Keratinocyte (primary cell): ENCODE results near the gene CELF2. TPM values are rescaled to one million over a fixed set of nuclear protein-coding genes. Genes with fewer than 3 reads are reported as not detected.

Source experiments
- DNase-seq: peaks from one replicate; pipeline ENCODE4 v3.0.0-alpha.2; 2011; ENCODE audit warnings: low read depth, missing footprints, low spot score
- FAIRE-seq: peaks from 2 replicates; lab custom pipeline; 2011; peaks lifted over from hg19 to GRCh38; lab: Jason Lieb, UNC
- H2AFZ ChIP-seq: 2 replicates; pipeline ENCODE4 v1.6.0; 2012; ENCODE audit warnings: low read length, control low read depth, inconsistent platforms; ENCODE audit not compliant: control insufficient read depth
- H3K27ac ChIP-seq: 2 replicates; pipeline ENCODE4 v1.5.1; 2011; ENCODE audit warnings: low read length; ENCODE audit not compliant: control insufficient read depth, insufficient read depth
- H3K27me3 ChIP-seq: 3 replicates; pipeline ENCODE4 v1.6.0; 2011; ENCODE audit warnings: low read length; ENCODE audit not compliant: control insufficient read depth, insufficient read depth; ENCODE audit errors: extremely low read depth
- H3K36me3 ChIP-seq, 2 experiments: 2 replicates in 1 of 2; 3 replicates in 1 of 2; pipeline ENCODE4 v1.5.1; 2011; ENCODE audit warnings: low read length in 2 of 2, mild to moderate bottlenecking in 1 of 2; ENCODE audit not compliant: control insufficient read depth in 2 of 2, insufficient read depth in 2 of 2; ENCODE audit errors: extremely low read depth in 1 of 2
- H3K4me1 ChIP-seq: 3 replicates; pipeline ENCODE4 v1.5.1; 2011; ENCODE audit warnings: low read length; ENCODE audit not compliant: control insufficient read depth, insufficient read depth; ENCODE audit errors: extremely low read depth
- H3K4me2 ChIP-seq: 3 replicates; pipeline ENCODE4 v1.6.0; 2011; ENCODE audit warnings: low read depth, low read length; ENCODE audit not compliant: control insufficient read depth, insufficient read depth; ENCODE audit errors: extremely low read depth
- H3K4me3 ChIP-seq, 3 experiments: fragments of 200-600 bp in 1 of 3; sonication (generic) in 1 of 3; 2 replicates in 2 of 3; 3 replicates in 1 of 3; pipeline ENCODE4 v1.5.1; 2011 to 2016; ENCODE audit warnings: low read length in 3 of 3, mild to moderate bottlenecking in 3 of 3, control low read depth in 2 of 3, inconsistent platforms in 1 of 3, low read depth in 1 of 3, mixed read lengths in 1 of 3, mixed run types in 1 of 3, moderate library complexity in 1 of 3; ENCODE audit not compliant: control insufficient read depth in 2 of 3, insufficient read depth in 2 of 3; ENCODE audit errors: extremely low read depth in 1 of 3
- H3K79me2 ChIP-seq: 2 replicates; pipeline ENCODE4 v1.6.0; 2012; ENCODE audit warnings: low read length; ENCODE audit not compliant: control insufficient read depth, insufficient read depth
- H3K9ac ChIP-seq: 3 replicates; pipeline ENCODE4 v1.6.0; 2011; ENCODE audit warnings: low read length; ENCODE audit not compliant: control insufficient read depth, insufficient read depth; ENCODE audit errors: extremely low read depth
- H3K9me1 ChIP-seq: 3 replicates; pipeline ENCODE4 v1.6.0; 2011; ENCODE audit warnings: low read length; ENCODE audit not compliant: control insufficient read depth, insufficient read depth; ENCODE audit errors: extremely low read depth
- H3K9me3 ChIP-seq: 2 replicates; pipeline ENCODE4 v1.5.1; 2012; ENCODE audit warnings: low read depth, low read length; ENCODE audit not compliant: control insufficient read depth
- H4K20me1 ChIP-seq: 3 replicates; pipeline ENCODE4 v1.6.0; 2011; ENCODE audit warnings: low read length; ENCODE audit not compliant: control insufficient read depth, insufficient read depth; ENCODE audit errors: extremely low read depth
- EZH2 ChIP-seq: IDR thresholded peaks from one replicate; pipeline ENCODE4 v1.6.1; 2012; ENCODE audit warnings: inconsistent platforms, mild to moderate bottlenecking, low read length, moderate library complexity
- dilution Hi-C: fragments of 300-500 bp; cut with MboI; formaldehyde crosslinking; loops from one replicate; pipeline ENCODE4 v1.7.0; 2020; ENCODE audit warnings: low sequenced_read_pairs; ENCODE audit not compliant: extremely low pct_ligation_motif_present
- polyA plus RNA-seq, 5 experiments: library from polyadenylated mRNA; depleted of rRNA in 3 of 5; stranded (reverse) in 3 of 5; stranded (forward) in 1 of 5; unstranded in 1 of 5; fragments of >200 nt; gene quantifications; 1 replicate in 1 of 5; 2 replicates in 3 of 5; 3 replicates in 1 of 5; pipeline versions ENCODE4 v1.2.1 to v1.2.3, GENCODE V29; 2011 to 2012; ENCODE audit warnings: missing spikeins in 2 of 5, low read depth in 1 of 5, low replicate concordance in 1 of 5
- TF ChIP-seq, protein P1 (sequence below), 3 experiments: IDR thresholded peaks in 1 of 3; conservative IDR thresholded peaks in 1 of 3; optimal IDR thresholded peaks in 1 of 3; 2 replicates in 2 of 3; 3 replicates in 1 of 3; pipeline versions ENCODE3 to v1.5.1; 2011; ENCODE audit warnings: low read length in 3 of 3, mild to moderate bottlenecking in 3 of 3, moderate library complexity in 2 of 3, control low read depth in 1 of 3, inconsistent platforms in 1 of 3; ENCODE audit not compliant: insufficient read depth in 2 of 3; ENCODE audit errors: extremely low read depth in 1 of 3

CELF2 gene
- polyA plus RNA-seq, 1 donor (not counting 4 experiments of a cell fraction or from before 2014, with no cell fraction given) = 9.8 TPM

DNA sequence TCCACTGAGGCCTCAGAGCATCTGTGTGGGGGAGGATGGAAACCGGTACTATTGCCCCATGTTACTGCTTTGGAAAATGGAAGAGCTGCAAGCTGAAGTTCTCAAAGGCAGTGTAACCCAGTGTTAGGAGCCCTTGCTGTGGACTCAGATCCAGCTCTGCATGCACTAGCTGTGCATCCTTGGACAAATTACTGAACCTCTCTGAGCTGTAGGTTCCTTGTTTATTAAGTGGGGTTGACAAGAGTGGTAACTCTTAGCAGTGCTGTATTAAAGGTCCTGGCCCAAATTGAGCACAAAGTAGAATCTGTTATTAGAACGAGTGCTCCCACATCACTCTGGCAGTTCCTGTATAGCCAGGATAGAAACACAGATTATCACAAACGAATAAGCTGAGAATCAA is 359.6 kb downstream of the CELF2 start:
- TF ChIP-seq, protein P1, sequence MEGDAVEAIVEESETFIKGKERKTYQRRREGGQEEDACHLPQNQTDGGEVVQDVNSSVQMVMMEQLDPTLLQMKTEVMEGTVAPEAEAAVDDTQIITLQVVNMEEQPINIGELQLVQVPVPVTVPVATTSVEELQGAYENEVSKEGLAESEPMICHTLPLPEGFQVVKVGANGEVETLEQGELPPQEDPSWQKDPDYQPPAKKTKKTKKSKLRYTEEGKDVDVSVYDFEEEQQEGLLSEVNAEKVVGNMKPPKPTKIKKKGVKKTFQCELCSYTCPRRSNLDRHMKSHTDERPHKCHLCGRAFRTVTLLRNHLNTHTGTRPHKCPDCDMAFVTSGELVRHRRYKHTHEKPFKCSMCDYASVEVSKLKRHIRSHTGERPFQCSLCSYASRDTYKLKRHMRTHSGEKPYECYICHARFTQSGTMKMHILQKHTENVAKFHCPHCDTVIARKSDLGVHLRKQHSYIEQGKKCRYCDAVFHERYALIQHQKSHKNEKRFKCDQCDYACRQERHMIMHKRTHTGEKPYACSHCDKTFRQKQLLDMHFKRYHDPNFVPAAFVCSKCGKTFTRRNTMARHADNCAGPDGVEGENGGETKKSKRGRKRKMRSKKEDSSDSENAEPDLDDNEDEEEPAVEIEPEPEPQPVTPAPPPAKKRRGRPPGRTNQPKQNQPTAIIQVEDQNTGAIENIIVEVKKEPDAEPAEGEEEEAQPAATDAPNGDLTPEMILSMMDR (optimal IDR thresholded peaks at IDR 0.05 in 1 of 3, IDR thresholded peaks at IDR 0.05 in 1 of 3, conservative IDR thresholded peaks at IDR 0.05 in 1 of 3; ENCODE audit: extremely low read depth in 1 of 3, insufficient read depth in 2 of 3, low read length in 3 of 3) = no peak
- TF ChIP-seq EZH2 = no peak
- Histone ChIP-seq H3K36me3 (no peaks in the 10 kb centered on the region), H3K4me2 (no peak overlapping the region), H3K27me3 (no peaks in the 10 kb centered on the region), H4K20me1 (no peaks in the 10 kb centered on the region), H3K79me2 (no peaks in the 10 kb centered on the region), H3K27ac (no peak overlapping the region), H3K4me1 (no peaks in the 10 kb centered on the region), H3K9me3 (no peaks in the 10 kb centered on the region), H2AFZ (no peak overlapping the region), H3K4me3 (no peak overlapping the region), H3K9ac (no peak overlapping the region), H3K9me1 (no peaks in the 10 kb centered on the region)
- dilution Hi-C loops = no loop called here
- no peak for FAIRE-seq
- no peak for DNase-seq

DNA sequence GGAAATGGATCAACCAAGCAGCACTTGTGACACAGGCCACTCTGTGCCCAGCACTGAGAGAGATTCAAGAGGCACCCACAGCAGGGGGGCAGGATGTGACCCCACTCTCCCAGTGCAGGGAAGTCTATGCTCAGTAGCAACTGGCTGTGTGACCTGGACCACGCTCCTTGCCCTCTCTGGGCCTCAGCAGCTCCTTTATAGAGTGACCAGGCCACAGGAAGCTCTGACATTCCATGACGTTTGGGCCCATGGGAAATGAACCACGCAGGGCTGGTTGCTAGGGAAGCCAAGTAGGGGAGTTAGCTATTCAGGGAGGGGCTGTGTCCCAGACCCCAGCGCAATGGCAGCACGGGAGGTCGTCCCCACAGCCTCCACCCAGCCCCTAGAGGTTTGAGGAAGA is 361.2 kb downstream of the CELF2 start:
- TF ChIP-seq, protein P1 (optimal IDR thresholded peaks at IDR 0.05 in 1 of 3, IDR thresholded peaks at IDR 0.05 in 1 of 3, conservative IDR thresholded peaks at IDR 0.05 in 1 of 3; ENCODE audit: extremely low read depth in 1 of 3, insufficient read depth in 2 of 3, low read length in 3 of 3) = no peak
- TF ChIP-seq EZH2 = no peak
- Histone ChIP-seq H3K27ac (no peak overlapping the region), H3K27me3 (no peaks in the 10 kb centered on the region), H3K9me3 (no peaks in the 10 kb centered on the region), H3K9me1 (no peaks in the 10 kb centered on the region), H3K4me2 (no peak overlapping the region), H2AFZ (no peak overlapping the region), H3K9ac (no peak overlapping the region), H3K4me3 (no peak overlapping the region), H3K4me1 (no peaks in the 10 kb centered on the region), H4K20me1 (no peaks in the 10 kb centered on the region), H3K36me3 (no peaks in the 10 kb centered on the region), H3K79me2 (no peaks in the 10 kb centered on the region)
- dilution Hi-C loops = no loop called here
- no peak for DNase-seq
- no peak for FAIRE-seq
